Astrocyte of the hippocampus (primary cell): Measurements from ENCODE around the gene HMGA1.

Source experiments
- DNase-seq: peaks from one replicate; pipeline ENCODE4 v3.0.0; 2011; ENCODE audit warnings: low read depth, low spot score

The HMGA1 gene

DNA sequence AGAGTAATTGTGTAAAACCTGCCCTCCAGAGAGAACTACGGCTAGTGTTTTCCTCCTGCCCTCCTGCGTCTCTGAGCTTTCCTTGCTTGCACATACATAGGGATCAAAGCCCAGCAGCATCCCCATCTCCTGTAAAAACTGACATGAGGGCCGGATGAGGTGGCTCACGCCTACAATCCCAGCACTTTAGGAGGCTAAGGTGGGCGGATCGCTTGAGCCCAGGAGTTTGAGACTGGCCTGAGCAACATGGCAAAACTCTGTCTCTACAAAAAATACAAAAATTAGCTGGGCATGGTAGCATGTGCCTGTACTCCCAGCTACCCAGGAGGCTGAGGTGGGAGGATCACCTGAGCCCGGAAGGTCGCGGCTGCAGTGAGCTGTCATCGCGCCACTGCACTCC lies 52.5 kb downstream of the HMGA1 start:
- DNase-seq = no peak

GRCh38 chr6:34292954-34293353 lies 56.3 kb downstream of the HMGA1 start:
- DNase-seq = no peak

GRCh38 chr6:34295721-34296120 lies 59.0 kb downstream of the HMGA1 start:
- no peak for DNase-seq
